ENCODE data around the gene UNC45A.
A peak's percentile ranks its signal among the peaks of the same experiment; 100 is the strongest.

UNC45A gene

DNA sequence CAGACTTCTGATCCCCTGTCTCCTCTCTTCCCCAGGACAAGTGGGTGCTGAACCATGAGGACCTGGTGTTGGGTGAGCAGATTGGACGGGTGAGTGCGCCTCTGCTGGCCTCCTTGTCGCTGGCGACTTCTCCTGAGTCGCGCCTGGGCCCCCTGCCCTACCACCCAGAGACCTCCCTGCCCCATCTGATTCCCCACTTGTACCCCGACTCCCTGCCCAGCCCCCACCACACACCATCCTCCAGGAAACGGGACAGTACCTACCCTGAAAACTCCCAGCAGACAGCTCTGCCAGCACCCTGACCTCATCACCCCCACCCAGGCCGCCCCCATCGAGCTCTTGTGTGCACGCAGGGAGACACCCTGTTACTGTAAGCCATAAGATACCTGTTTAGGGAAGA, 43.1 kb upstream of the UNC45A start:
- Histone ChIP-seq H3K9me2 (ENCODE audit: low read depth, low read length) (no peaks in the 10 kb centered on the region), H3K4me3 (ENCODE audit: low read depth, low read length, poor library complexity, severe bottlenecking) (no peak overlapping the region), H3F3A (ENCODE audit: insufficient read depth, low read length) (no peaks in the 10 kb centered on the region), H4K20me1 (ENCODE audit: insufficient read depth, low read length) (no peaks in the 10 kb centered on the region), H3K9me3 (ENCODE audit: low read length) (no peaks in the 10 kb centered on the region), H3K4me2 (ENCODE audit: low read length) (no peak overlapping the region), H3K36me3 (ENCODE audit: insufficient read depth, low read length) (no peaks in the 10 kb centered on the region), H3K9ac (ENCODE audit: low read length) (no peak overlapping the region), H3K27ac (ENCODE audit: low read depth, low read length, poor library complexity, severe bottlenecking) (no peak overlapping the region), H3K79me2 (ENCODE audit: insufficient read depth, low read length) (no peaks in the 10 kb centered on the region), H2AFZ (ENCODE audit: low read length) (no peak overlapping the region), H3K4me1 (ENCODE audit: insufficient read depth, low read length, severe bottlenecking) (peaks cover 10% of the 10 kb centered on the region), H3K27me3 (ENCODE audit: insufficient read depth, low read length) (peaks cover 20% of the 10 kb centered on the region)
- no peak for TF ChIP-seq EZH2 (IDR thresholded peaks at IDR 0.05; ENCODE audit: borderline replicate concordance, low read length)
- TF ChIP-seq, protein P1, sequence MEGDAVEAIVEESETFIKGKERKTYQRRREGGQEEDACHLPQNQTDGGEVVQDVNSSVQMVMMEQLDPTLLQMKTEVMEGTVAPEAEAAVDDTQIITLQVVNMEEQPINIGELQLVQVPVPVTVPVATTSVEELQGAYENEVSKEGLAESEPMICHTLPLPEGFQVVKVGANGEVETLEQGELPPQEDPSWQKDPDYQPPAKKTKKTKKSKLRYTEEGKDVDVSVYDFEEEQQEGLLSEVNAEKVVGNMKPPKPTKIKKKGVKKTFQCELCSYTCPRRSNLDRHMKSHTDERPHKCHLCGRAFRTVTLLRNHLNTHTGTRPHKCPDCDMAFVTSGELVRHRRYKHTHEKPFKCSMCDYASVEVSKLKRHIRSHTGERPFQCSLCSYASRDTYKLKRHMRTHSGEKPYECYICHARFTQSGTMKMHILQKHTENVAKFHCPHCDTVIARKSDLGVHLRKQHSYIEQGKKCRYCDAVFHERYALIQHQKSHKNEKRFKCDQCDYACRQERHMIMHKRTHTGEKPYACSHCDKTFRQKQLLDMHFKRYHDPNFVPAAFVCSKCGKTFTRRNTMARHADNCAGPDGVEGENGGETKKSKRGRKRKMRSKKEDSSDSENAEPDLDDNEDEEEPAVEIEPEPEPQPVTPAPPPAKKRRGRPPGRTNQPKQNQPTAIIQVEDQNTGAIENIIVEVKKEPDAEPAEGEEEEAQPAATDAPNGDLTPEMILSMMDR (IDR thresholded peaks at IDR 0.05; ENCODE audit: low read length): no peak

DNA sequence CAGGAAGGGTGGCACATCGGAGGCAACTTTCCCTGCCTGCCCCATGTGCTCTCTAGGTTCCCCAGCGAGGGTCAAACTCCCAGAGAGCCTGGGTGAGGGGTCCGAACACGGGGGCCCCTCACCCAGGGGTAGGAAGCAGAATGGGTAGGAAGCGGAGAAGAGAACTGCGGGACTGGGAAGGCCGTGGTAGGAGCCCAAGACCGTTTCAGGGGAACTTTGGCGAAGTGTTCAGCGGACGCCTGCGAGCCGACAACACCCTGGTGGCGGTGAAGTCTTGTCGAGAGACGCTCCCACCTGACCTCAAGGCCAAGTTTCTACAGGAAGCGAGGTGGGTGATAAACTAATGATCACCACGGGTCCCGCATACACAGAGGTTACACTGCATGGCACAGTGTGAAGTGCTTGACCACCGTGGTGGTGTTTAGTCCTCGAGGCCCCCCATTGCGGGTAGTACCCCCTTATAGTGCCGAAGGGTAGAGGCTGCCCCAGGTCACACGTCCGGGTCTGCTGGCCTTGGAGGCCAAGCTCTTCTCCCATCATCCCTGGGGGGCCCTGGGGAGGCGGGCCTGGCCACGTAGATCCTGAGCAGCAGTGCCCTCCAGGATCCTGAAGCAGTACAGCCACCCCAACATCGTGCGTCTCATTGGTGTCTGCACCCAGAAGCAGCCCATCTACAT, 42.4 kb upstream of the UNC45A start:
- H3K36me3 ChIP-seq (ENCODE audit: insufficient read depth, low read length): no peaks in the 10 kb centered on the region
- peaks cover 20% of the 10 kb centered on the region for H3K27me3 ChIP-seq (ENCODE audit: insufficient read depth, low read length)
- H3K4me2 ChIP-seq (ENCODE audit: low read length): peak overlapping the region; percentile 40
- no peak for TF ChIP-seq EZH2 (IDR thresholded peaks at IDR 0.05; ENCODE audit: borderline replicate concordance, low read length)
- TF ChIP-seq, protein P1 (IDR thresholded peaks at IDR 0.05; ENCODE audit: low read length): no peak
- peak overlapping the region; percentile 56 for H3K4me3 ChIP-seq (ENCODE audit: low read depth, low read length, poor library complexity, severe bottlenecking)
- no peaks in the 10 kb centered on the region for H3K79me2 ChIP-seq (ENCODE audit: insufficient read depth, low read length)
- H3K9me3 ChIP-seq (ENCODE audit: low read length): no peaks in the 10 kb centered on the region
- peaks cover 16% of the 10 kb centered on the region for H3K4me1 ChIP-seq (ENCODE audit: insufficient read depth, low read length, severe bottlenecking)
- H4K20me1 ChIP-seq (ENCODE audit: insufficient read depth, low read length): no peaks in the 10 kb centered on the region
- H3K9ac ChIP-seq (ENCODE audit: low read length): no peak overlapping the region
- H3K27ac ChIP-seq (ENCODE audit: low read depth, low read length, poor library complexity, severe bottlenecking): no peak overlapping the region
- H2AFZ ChIP-seq (ENCODE audit: low read length): no peak overlapping the region
- H3K9me2 ChIP-seq (ENCODE audit: low read depth, low read length): no peaks in the 10 kb centered on the region
- H3F3A ChIP-seq (ENCODE audit: insufficient read depth, low read length): no peaks in the 10 kb centered on the region

- Histone ChIP-seq H3K9me3 (ENCODE audit: low read length) (no peaks in the 10 kb centered on the region), H3F3A (ENCODE audit: insufficient read depth, low read length) (no peaks in the 10 kb centered on the region; the same call in 1 of the 2 replicates), H3K27ac (ENCODE audit: low read depth, low read length, poor library complexity, severe bottlenecking) (no peak overlapping the region), H2AFZ (ENCODE audit: low read length) (no peak overlapping the region), H3K9me2 (ENCODE audit: low read depth, low read length) (no peaks in the 10 kb centered on the region), H4K20me1 (ENCODE audit: insufficient read depth, low read length) (no peaks in the 10 kb centered on the region), H3K79me2 (ENCODE audit: insufficient read depth, low read length) (no peaks in the 10 kb centered on the region), H3K27me3 (ENCODE audit: insufficient read depth, low read length) (peaks cover 20% of the 10 kb centered on the region), H3K9ac (ENCODE audit: low read length) (peak overlapping the region; percentile 27; the same call in 1 of the 2 replicates), H3K4me2 (ENCODE audit: low read length) (peak overlapping the region; percentile 40), H3K36me3 (ENCODE audit: insufficient read depth, low read length) (no peaks in the 10 kb centered on the region), H3K4me3 (ENCODE audit: low read depth, low read length, poor library complexity, severe bottlenecking) (peak overlapping the region; percentile 56), H3K4me1 (ENCODE audit: insufficient read depth, low read length, severe bottlenecking) (peaks cover 19% of the 10 kb centered on the region)
- no peak for TF ChIP-seq EZH2 (IDR thresholded peaks at IDR 0.05; ENCODE audit: borderline replicate concordance, low read length)
- TF ChIP-seq, protein P1 (IDR thresholded peaks at IDR 0.05; ENCODE audit: low read length): peak; percentile 74
Measured at GRCh38 chr15:90893175-90894090, 41.7 kb upstream of the UNC45A start.

Measured in OCI-LY1 (cell line).